Bronchial epithelial cell (primary cell): ENCODE data around the gene LRRC4C. TPM values are rescaled to one million over a fixed set of nuclear protein-coding genes. Genes with fewer than 3 reads are reported as not detected.

ENCODE experiments used
- DNase-seq: peaks from one replicate; pipeline ENCODE4 v3.0.0-alpha.2; 2010; ENCODE audit warnings: low read depth
- FAIRE-seq: peaks from 2 replicates; lab custom pipeline; 2011; peaks lifted over from hg19 to GRCh38; lab: Jason Lieb, UNC
- H3K27me3 ChIP-seq: 2 replicates; pipeline ENCODE4 v1.5.1; 2011; ENCODE audit warnings: low read length; ENCODE audit not compliant: control insufficient read depth, insufficient read depth
- H3K36me3 ChIP-seq: 2 replicates; pipeline ENCODE4 v1.5.1; 2011; ENCODE audit warnings: low read length; ENCODE audit not compliant: control insufficient read depth, insufficient read depth
- H3K4me3 ChIP-seq: 2 replicates; pipeline ENCODE4 v1.5.1; 2011; ENCODE audit warnings: mild to moderate bottlenecking, low read depth, low read length, control low read depth
- CTCF ChIP-seq: IDR thresholded peaks from 2 replicates; pipeline ENCODE4 v1.5.1; 2011; ENCODE audit warnings: mild to moderate bottlenecking, moderate library complexity, low read length, control low read depth, inconsistent platforms; ENCODE audit not compliant: insufficient read depth, severe bottlenecking
- total RNA-seq: library from RNA; depleted of rRNA; stranded (reverse); fragments of >200 nt; gene quantifications from 2 replicates; pipeline ENCODE4 v1.2.1, GENCODE V29; 2014

Gene LRRC4C
- total RNA-seq, 1 donor from 2014 or later: not detected

GRCh38 chr11:40401132-40401853, 1058.2 kb downstream of the LRRC4C start:
- FAIRE-seq: no peak

GRCh38 chr11:40397141-40397540, 1062.3 kb downstream of the LRRC4C start:
- no peak for TF ChIP-seq CTCF
- Histone ChIP-seq H3K36me3 (no peaks in the 10 kb centered on the region), H3K27me3 (no peaks in the 10 kb centered on the region), H3K4me3 (no peak overlapping the region)
- FAIRE-seq (no peak), DNase-seq (no peak)

More at GRCh38 chr11:40401132-40401853, 1058.2 kb downstream of the LRRC4C start:
- no peaks in the 10 kb centered on the region for H3K27me3 ChIP-seq
- H3K4me3 ChIP-seq: no peak overlapping the region
- no peak for DNase-seq
- H3K36me3 ChIP-seq: no peaks in the 10 kb centered on the region
- TF ChIP-seq CTCF: no peak

- Histone ChIP-seq H3K4me3 (no peak overlapping the region), H3K36me3 (no peaks in the 10 kb centered on the region), H3K27me3 (no peaks in the 10 kb centered on the region)
- no peak for TF ChIP-seq CTCF
- DNase-seq (no peak), FAIRE-seq (no peak)
Measured at GRCh38 chr11:40393511-40393910, 1065.9 kb downstream of the LRRC4C start.

- Histone ChIP-seq H3K4me3 (no peak overlapping the region), H3K27me3 (no peaks in the 10 kb centered on the region), H3K36me3 (no peaks in the 10 kb centered on the region)
- FAIRE-seq: no peak
- no peak for DNase-seq
- TF ChIP-seq CTCF: no peak
Measured at GRCh38 chr11:40391679-40392078, 1067.8 kb downstream of the LRRC4C start.

GRCh38 chr11:40388097-40388818, 1071.2 kb downstream of the LRRC4C start:
- no peaks in the 10 kb centered on the region for H3K27me3 ChIP-seq
- H3K36me3 ChIP-seq: no peaks in the 10 kb centered on the region
- TF ChIP-seq CTCF: no peak
- FAIRE-seq: no peak
- no peak overlapping the region for H3K4me3 ChIP-seq
- DNase-seq: peak; percentile 35
